ENCODE data around the gene NCK2.

The NCK2 gene

GRCh38 chr2:105928086-105928485 is 183.4 kb downstream of the NCK2 start:
- DNase-seq (ENCODE audit: low spot score), result no peak

- DNase-seq (ENCODE audit: low spot score), result no peak
These were observed 183.9 kb downstream of the NCK2 start for GRCh38 chr2:105928563-105928962.

DNA sequence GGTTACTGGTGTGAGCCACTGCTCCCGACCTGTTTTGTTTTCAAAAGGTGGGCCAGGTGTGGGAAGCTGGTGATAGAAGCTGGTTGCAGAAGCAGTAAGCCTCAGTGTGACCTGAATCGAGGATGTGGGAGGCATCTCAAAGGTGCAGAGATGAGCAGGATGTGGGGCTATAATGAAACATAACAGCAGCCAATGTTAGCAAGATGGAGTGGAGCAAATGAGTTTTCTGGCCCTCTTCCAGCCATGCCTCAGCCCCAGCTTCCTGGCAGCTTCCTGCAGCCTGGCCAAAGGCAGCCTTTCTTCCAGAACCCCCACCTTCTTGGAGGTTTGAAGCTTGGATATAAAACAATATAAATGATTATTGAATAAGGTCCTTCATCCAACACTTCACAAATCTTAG is 184.8 kb downstream of the NCK2 start:
- DNase-seq (ENCODE audit: low spot score), result no peak

DNA sequence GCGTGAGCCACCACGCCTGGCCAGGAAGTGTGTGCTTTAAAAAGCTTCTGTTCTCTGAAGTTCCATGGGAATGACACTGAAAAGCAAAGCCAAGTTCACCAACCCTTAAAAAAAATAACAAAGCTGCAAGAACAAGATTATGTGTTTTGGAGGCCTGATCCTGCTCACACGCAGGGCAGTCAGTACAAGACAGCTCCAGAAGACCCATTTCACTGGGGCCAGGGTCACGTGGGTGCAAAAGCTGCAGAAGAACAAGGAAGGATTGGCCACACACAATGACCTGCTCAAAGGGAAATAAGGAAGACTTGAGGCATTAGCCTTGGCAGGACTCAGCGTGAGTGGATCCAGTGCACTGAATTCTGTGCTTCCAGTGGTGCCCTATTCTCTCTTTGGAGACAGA is 187.9 kb downstream of the NCK2 start:
- DNase-seq (ENCODE audit: low spot score), result no peak

DNA sequence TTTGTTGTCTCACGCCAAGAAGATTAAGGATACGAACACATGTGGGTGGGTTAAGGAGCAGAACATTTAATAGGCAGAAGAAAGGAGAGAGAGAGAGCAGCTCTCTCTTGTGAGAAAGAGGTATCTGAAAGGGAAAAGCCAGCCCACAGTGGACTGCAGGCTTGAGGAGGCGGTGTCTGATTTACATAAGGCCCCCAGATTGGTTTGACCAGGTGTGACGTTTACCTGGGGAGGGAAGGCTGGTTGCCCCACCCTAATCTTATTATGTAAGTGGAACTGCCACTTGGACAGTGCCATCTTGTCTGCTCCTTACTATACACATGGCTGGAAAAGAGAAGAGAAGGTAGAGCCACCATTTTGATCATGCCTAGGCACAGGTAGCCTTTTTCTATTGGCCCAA is 189.2 kb downstream of the NCK2 start:
- DNase-seq (ENCODE audit: low spot score), result peak; percentile 8

DNA sequence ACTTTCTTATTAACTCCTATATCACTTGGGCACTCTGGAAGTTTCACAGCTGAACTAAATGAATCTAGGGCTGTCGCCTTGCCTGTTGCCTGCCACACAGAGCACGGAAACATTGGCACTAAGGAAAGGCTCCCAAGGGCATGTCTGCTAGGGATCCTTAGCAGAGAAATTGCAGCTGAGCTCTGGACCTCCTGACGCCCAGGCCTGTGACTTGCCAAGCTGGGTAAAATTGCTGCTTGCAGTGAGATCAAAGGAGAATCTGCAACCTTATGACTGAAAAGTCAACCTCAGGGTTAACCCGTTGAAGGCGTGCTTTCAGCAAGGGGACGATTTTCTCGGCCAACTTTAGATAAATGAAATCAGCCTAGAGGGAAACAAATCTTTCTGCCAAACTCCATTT is 189.8 kb downstream of the NCK2 start:
- no peak for DNase-seq (ENCODE audit: low spot score)

- DNase-seq (ENCODE audit: low spot score), result no peak
These were observed 190.4 kb downstream of the NCK2 start for GRCh38 chr2:105935063-105935462.

GRCh38 chr2:105936954-105937353 is 192.2 kb downstream of the NCK2 start:
- no peak for DNase-seq (ENCODE audit: low spot score)

- no peak for DNase-seq (ENCODE audit: low spot score)
These were observed 192.9 kb downstream of the NCK2 start for GRCh38 chr2:105937498-105938097.

All from left forelimb (tissue), 1 donor.